ENCODE data around the gene ST3GAL4.

DNA sequence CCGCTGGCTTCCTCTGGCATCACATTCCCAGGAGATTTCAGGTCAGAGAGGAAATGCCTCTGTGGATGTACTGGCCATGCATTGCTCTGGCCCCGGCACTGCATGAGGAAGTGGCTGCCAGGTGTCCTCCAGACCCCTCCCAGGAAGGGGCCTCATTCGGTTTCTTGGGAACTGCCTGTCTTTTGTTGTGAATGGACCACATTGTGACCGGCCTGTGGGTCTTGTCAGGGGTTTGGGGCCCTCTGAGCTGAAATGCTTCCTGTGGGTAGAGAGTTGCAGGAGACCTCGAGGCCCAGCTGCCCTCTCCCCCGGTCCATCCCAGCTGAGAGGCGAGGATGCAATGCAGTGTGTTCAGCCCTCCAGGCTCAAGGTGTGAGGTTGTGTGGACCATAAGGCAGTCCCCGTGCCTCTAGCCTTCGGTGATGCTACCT, 18.8 kb upstream of the ST3GAL4 start:
- TF ChIP-seq ZBTB26 (tag by site-specific recombination; optimal IDR thresholded peaks at IDR 0.05) (no peak), RBAK (tag by site-specific recombination; IDR thresholded peaks at IDR 0.05) (no peak), ZNF18 (tag by site-specific recombination; IDR thresholded peaks at IDR 0.05) (no peak), ZNF768 (tag by site-specific recombination; IDR thresholded peaks at IDR 0.05) (no peak), MZF1 (tag by site-specific recombination; IDR thresholded peaks at IDR 0.05; ENCODE audit: borderline replicate concordance) (no peak), ZNF747 (tag by site-specific recombination; IDR thresholded peaks at IDR 0.05) (no peak), CTCF (tag by site-specific recombination; IDR thresholded peaks at IDR 0.05) (no peak), ZNF549 (tag by site-specific recombination; IDR thresholded peaks at IDR 0.05) (no peak), YY1 (tag by site-specific recombination; IDR thresholded peaks at IDR 0.05) (no peak)
- TF ChIP-seq, protein P1, sequence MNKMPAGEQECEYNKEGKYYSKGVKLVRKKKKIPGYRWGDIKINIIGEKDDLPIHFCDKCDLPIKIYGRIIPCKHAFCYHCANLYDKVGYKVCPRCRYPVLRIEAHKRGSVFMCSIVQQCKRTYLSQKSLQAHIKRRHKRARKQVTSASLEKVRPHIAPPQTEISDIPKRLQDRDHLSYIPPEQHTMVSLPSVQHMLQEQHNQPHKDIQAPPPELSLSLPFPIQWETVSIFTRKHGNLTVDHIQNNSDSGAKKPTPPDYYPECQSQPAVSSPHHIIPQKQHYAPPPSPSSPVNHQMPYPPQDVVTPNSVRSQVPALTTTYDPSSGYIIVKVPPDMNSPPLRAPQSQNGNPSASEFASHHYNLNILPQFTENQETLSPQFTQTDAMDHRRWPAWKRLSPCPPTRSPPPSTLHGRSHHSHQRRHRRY (tag by site-specific recombination; IDR thresholded peaks at IDR 0.05): no peak
- TF ChIP-seq, protein P2, sequence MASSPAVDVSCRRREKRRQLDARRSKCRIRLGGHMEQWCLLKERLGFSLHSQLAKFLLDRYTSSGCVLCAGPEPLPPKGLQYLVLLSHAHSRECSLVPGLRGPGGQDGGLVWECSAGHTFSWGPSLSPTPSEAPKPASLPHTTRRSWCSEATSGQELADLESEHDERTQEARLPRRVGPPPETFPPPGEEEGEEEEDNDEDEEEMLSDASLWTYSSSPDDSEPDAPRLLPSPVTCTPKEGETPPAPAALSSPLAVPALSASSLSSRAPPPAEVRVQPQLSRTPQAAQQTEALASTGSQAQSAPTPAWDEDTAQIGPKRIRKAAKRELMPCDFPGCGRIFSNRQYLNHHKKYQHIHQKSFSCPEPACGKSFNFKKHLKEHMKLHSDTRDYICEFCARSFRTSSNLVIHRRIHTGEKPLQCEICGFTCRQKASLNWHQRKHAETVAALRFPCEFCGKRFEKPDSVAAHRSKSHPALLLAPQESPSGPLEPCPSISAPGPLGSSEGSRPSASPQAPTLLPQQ (tag by site-specific recombination; IDR thresholded peaks at IDR 0.05): no peak
